ENCODE measurements around the gene PGP.

PGP gene

DNA sequence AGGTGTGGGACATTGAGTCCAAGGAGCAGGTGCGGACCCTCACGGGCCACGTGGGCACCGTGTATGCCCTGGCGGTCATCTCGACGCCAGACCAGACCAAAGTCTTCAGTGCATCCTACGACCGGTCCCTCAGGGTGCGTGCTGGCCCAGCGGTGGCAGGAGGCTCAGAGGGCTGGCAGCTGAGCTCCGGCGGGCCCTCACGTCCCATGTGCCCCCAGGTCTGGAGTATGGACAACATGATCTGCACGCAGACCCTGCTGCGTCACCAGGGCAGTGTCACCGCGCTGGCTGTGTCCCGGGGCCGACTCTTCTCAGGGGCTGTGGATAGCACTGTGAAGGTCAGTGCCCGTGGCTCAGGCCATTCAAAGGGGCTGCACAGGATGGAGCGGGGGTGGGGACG, 38.6 kb downstream of the PGP start:
- TF ChIP-seq, protein P1, sequence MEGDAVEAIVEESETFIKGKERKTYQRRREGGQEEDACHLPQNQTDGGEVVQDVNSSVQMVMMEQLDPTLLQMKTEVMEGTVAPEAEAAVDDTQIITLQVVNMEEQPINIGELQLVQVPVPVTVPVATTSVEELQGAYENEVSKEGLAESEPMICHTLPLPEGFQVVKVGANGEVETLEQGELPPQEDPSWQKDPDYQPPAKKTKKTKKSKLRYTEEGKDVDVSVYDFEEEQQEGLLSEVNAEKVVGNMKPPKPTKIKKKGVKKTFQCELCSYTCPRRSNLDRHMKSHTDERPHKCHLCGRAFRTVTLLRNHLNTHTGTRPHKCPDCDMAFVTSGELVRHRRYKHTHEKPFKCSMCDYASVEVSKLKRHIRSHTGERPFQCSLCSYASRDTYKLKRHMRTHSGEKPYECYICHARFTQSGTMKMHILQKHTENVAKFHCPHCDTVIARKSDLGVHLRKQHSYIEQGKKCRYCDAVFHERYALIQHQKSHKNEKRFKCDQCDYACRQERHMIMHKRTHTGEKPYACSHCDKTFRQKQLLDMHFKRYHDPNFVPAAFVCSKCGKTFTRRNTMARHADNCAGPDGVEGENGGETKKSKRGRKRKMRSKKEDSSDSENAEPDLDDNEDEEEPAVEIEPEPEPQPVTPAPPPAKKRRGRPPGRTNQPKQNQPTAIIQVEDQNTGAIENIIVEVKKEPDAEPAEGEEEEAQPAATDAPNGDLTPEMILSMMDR (conservative IDR thresholded peaks at IDR 0.05; ENCODE audit: low read depth), result no peak
- POLR2A ChIA-PET (ENCODE audit: low non-redundant PET), result interaction anchor here (1.1 kb wide), 1 partner anchor 21 kb away, joined by 3 read pairs; no protein-coding TSS in a partner anchor
- DNase-seq (ENCODE audit: low spot score), result no peak
- CTCF ChIA-PET, result interaction anchor here (0.5 to 1.4 kb wide), 4 partner anchors 13 to 303 kb away, joined by 3 to 5 read pairs (median 4); no protein-coding TSS in a partner anchor
- peak overlapping the region; percentile 67 for H3K27ac ChIP-seq

DNA sequence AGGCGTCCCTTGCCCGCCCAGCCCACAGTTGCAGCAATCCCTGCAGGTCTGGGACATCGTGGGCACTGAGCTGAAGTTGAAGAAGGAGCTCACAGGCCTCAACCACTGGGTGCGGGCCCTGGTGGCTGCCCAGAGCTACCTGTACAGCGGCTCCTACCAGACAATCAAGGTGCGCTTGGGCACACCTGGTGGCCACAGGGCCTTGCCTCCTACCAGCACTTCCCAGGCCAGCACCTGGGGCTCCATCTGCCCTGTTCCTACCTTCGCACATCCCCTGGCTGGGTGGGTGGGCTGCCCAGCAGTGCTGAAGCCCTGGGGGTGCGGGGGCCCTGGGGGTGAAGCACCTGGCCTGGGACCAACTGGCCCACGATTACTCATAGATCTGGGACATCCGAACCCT, 39.2 kb downstream of the PGP start:
- TF ChIP-seq, protein P1 (conservative IDR thresholded peaks at IDR 0.05; ENCODE audit: low read depth), result no peak
- no peak for DNase-seq (ENCODE audit: low spot score)
- ChIA-PET POLR2A (ENCODE audit: low non-redundant PET) (no interaction called here), CTCF (interaction anchor here (0.5 kb wide), 1 partner anchor 303 kb away, joined by 5 read pairs; no protein-coding TSS in a partner anchor)
- peak overlapping the region; percentile 67 for H3K27ac ChIP-seq

GRCh38 chr16:2174396-2175131, 40.1 kb downstream of the PGP start:
- peak overlapping the region; percentile 67 for H3K27ac ChIP-seq
- CTCF ChIA-PET, result interaction anchor here (0.6 kb wide), 2 partner anchors 10 to 20 kb away, joined by 3 to 5 read pairs; no protein-coding TSS in a partner anchor
- TF ChIP-seq, protein P1 (conservative IDR thresholded peaks at IDR 0.05; ENCODE audit: low read depth), result no peak
- POLR2A ChIA-PET (ENCODE audit: low non-redundant PET), result interaction anchor here (0.6 kb wide), 2 partner anchors 13 to 19 kb away, joined by 3 read pairs; partner anchors contain the start of gene TRAF7
- no peak for DNase-seq (ENCODE audit: low spot score)

GRCh38 chr16:2173916-2174315, 40.7 kb downstream of the PGP start:
- no peak for DNase-seq (ENCODE audit: low spot score)
- peak overlapping the region; percentile 67 for H3K27ac ChIP-seq
- POLR2A ChIA-PET (ENCODE audit: low non-redundant PET), result no interaction called here
- CTCF ChIA-PET, result interaction anchor here (0.6 kb wide), 1 partner anchor 21 kb away, joined by 5 read pairs; no protein-coding TSS in a partner anchor
- TF ChIP-seq, protein P1 (conservative IDR thresholded peaks at IDR 0.05; ENCODE audit: low read depth), result no peak

- no peak for DNase-seq (ENCODE audit: low spot score)
- ChIA-PET POLR2A (ENCODE audit: low non-redundant PET) (no interaction called here), CTCF (no interaction called here)
- TF ChIP-seq, protein P1 (conservative IDR thresholded peaks at IDR 0.05; ENCODE audit: low read depth), result no peak
- H3K27ac ChIP-seq, result peak overlapping the region; percentile 67
Measured at GRCh38 chr16:2173366-2173765, 41.3 kb downstream of the PGP start.

DNA sequence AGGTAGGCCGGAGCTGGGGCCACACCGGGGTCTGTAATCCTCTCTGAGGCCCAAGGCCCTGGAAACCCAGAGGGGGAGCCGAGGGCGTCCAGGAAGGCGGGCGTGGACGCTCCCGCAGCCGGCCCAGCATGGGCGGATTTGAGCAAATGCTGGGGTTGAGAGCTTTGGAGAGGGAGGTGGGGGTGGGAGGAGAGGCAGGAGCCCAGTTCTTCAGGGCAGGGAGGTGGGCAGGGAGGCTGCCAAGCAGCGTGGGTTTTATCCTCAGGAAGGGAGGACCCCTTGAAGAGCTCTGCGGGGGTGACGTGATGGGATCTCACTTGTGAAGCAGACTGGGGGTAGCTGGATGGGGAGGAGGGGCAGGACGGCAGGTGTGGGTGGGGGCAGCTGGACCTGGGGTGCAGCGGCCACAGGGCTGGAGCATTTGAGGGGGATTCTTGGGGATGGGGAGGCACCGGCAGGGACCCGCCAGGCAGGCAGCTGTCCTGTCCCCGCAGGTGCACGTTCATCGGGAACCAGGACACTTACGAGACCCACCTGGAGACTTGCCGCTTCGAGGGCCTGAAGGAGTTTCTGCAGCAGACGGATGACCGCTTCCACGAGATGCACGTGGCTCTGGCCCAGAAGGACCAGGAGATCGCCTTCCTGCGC, 41.8 kb downstream of the PGP start:
- H3K27ac ChIP-seq, result peak overlapping the region; percentile 67
- TF ChIP-seq, protein P1 (conservative IDR thresholded peaks at IDR 0.05; ENCODE audit: low read depth), result no peak
- DNase-seq (ENCODE audit: low spot score), result no peak
- POLR2A ChIA-PET (ENCODE audit: low non-redundant PET), result interaction anchor here (0.6 kb wide), 1 partner anchor 234 kb away, joined by 3 read pairs; no protein-coding TSS in a partner anchor
- CTCF ChIA-PET, result no interaction called here
